ENCODE results near the gene PPP6R2.
"Not testable (repeated sequence)": the region's sequence is repeated elsewhere in the genome, so short reads cannot be mapped to it uniquely, and the experiment has no call there.

Gene PPP6R2

DNA sequence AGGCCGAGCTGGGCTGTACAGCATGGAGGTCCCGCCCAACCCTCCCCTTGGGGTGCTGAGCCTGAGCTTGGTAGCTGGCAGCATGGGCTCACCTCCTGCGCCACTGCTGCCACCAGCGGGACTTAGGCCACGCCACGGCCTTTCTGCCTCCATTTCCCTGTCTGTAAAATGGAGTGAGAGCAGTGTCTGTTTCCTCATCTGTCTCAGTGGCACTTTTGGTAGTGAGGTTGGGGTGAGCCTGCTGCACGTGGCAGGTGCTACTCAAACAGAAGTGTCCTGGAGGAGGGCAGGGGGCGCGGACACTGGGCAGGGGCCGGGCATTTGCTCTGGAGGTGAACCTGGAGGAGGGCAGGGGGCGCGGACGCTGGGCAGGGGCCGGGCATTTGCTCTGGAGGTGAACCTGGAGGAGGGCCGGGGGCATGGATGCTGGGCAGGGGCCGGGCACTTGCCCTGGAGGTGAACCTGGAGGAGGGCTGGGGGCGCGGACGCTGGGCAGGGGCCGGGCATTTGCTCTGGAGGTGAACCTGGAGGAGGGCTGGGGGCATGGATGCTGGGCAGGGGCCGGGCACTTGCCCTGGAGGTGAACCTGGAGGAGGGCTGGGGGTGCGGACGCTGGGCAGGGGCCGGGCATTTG lies 89.9 kb downstream of the PPP6R2 start:
- DNase-seq; H3K18ac ChIP-seq (ENCODE audit: low read length); H2BK5ac ChIP-seq (ENCODE audit: low read length); H2BK15ac ChIP-seq (replicated peaks; ENCODE audit: low read depth); H4K8ac ChIP-seq (ENCODE audit: low read depth, low read length); H3K79me2 ChIP-seq (ENCODE audit: control insufficient read depth, insufficient read depth, low read length); H3K56ac ChIP-seq (ENCODE audit: low read length); H3K9ac ChIP-seq (ENCODE audit: low read length); H3K79me1 ChIP-seq (ENCODE audit: low read length); H3K4me3 ChIP-seq (ENCODE audit: low read length); H4K5ac ChIP-seq (ENCODE audit: low read length); H3K36me3 ChIP-seq (ENCODE audit: control insufficient read depth, insufficient read depth, low read length); H2BK120ac ChIP-seq (ENCODE audit: low read depth, low read length); H3K27ac ChIP-seq (ENCODE audit: low read depth, low read length); H3K4ac ChIP-seq (ENCODE audit: low read depth, low read length); H2AK5ac ChIP-seq (ENCODE audit: low read length); H3K23ac ChIP-seq (ENCODE audit: low read length); H3K4me2 ChIP-seq (ENCODE audit: low read length); H3K4me1 ChIP-seq (ENCODE audit: control insufficient read depth, low read depth, low read length); H3K27me3 ChIP-seq (ENCODE audit: insufficient read depth, low read length, poor library complexity): not testable (repeated sequence)
- WGBS (ENCODE audit: extremely low coverage, insufficient coverage, low lambda C conversion rate): no CpG with 5 or more reads among the region's 24 CpGs

DNA sequence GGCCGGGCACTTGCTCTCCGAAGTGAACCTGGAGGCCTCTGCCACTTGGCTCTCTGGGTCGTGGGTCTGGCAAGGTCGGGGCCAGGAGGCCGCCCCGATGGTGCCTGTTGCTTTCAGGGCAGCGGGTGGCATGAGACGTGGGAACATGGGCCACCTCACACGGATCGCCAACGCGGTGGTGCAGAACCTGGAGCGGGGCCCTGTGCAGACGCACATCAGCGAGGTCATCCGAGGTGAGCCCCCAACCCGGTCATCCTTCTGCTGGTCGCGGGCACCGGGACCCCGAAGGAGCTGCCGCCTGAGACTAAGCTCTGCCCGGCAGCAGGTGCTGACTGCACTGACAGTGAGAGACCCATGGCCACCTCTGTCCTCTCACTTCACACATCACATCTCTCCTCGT lies 91.7 kb downstream of the PPP6R2 start:
- H4K5ac ChIP-seq (ENCODE audit: low read length): no peak overlapping the region
- no peaks in the 10 kb centered on the region for H3K4me1 ChIP-seq (ENCODE audit: control insufficient read depth, low read depth, low read length)
- H3K27me3 ChIP-seq (ENCODE audit: insufficient read depth, low read length, poor library complexity): no peaks in the 10 kb centered on the region
- H3K23ac ChIP-seq (ENCODE audit: low read length): no peak overlapping the region
- H3K56ac ChIP-seq (ENCODE audit: low read length): no peak overlapping the region
- no peak overlapping the region for H4K8ac ChIP-seq (ENCODE audit: low read depth, low read length)
- no peak overlapping the region for H3K18ac ChIP-seq (ENCODE audit: low read length)
- no peak for DNase-seq
- H3K79me2 ChIP-seq (ENCODE audit: control insufficient read depth, insufficient read depth, low read length): no peaks in the 10 kb centered on the region
- H2BK5ac ChIP-seq (ENCODE audit: low read length): no peak overlapping the region
- H3K4me3 ChIP-seq (ENCODE audit: low read length): no peak overlapping the region
- no peak overlapping the region for H2AK5ac ChIP-seq (ENCODE audit: low read length)
- no peak overlapping the region for H2BK15ac ChIP-seq (replicated peaks; ENCODE audit: low read depth)
- no peak overlapping the region for H3K27ac ChIP-seq (ENCODE audit: low read depth, low read length)
- no peak overlapping the region for H3K9ac ChIP-seq (ENCODE audit: low read length)
- no peak overlapping the region for H2BK120ac ChIP-seq (ENCODE audit: low read depth, low read length)
- H3K4me2 ChIP-seq (ENCODE audit: low read length): no peak overlapping the region
- WGBS (ENCODE audit: extremely low coverage, insufficient coverage, low lambda C conversion rate): no CpG with 5 or more reads among the region's 24 CpGs
- H3K4ac ChIP-seq (ENCODE audit: low read depth, low read length): no peak overlapping the region
- H3K79me1 ChIP-seq (ENCODE audit: low read length): no peaks in the 10 kb centered on the region
- H3K36me3 ChIP-seq (ENCODE audit: control insufficient read depth, insufficient read depth, low read length): peaks cover 4% of the 10 kb centered on the region

DNA sequence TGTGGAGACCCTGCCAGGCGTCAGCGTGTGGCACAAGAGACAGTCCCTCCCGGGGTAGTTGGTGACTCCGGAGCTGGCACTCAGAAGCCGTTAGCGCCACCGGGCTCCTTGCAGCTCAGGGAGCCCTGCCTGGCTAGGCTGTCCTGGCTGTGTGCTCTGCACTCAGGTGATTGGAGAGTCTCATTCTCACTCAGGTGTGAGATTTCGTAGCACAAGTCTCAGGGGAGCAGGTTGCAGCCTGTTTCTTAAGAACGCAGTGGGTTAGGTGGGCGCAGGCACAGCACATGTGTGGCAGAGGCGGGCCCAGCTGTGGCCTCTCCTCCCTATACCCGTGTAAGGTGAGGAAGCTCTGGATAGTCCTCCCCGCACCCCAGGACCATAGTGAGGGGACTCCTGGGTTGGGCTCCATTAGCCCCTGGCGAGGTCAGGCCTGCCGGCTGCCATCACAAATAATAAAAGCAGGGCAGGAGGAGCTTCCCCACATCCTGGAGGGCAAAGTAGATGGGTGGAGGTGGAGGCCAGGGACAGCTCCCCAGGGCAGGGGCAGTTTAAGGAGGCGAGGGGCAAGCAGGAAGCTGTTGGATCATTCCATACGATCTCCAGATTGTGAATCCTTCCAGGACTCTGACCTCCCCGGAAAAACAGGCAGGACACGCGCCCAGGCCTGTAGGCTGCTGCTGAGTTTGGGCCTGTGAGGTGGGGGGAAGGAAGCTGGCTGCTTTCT lies 92.3 kb downstream of the PPP6R2 start:
- Histone ChIP-seq H3K4me1 (ENCODE audit: control insufficient read depth, low read depth, low read length) (no peaks in the 10 kb centered on the region), H3K27ac (ENCODE audit: low read depth, low read length) (no peak overlapping the region), H3K36me3 (ENCODE audit: control insufficient read depth, insufficient read depth, low read length) (peaks cover 4% of the 10 kb centered on the region), H3K4ac (ENCODE audit: low read depth, low read length) (no peak overlapping the region), H3K18ac (ENCODE audit: low read length) (no peak overlapping the region), H3K4me2 (ENCODE audit: low read length) (no peak overlapping the region), H3K27me3 (ENCODE audit: insufficient read depth, low read length, poor library complexity) (no peaks in the 10 kb centered on the region), H3K79me1 (ENCODE audit: low read length) (no peaks in the 10 kb centered on the region), H3K9ac (ENCODE audit: low read length) (no peak overlapping the region), H2BK5ac (ENCODE audit: low read length) (no peak overlapping the region), H2BK15ac (replicated peaks; ENCODE audit: low read depth) (no peak overlapping the region), H3K23ac (ENCODE audit: low read length) (no peak overlapping the region), H4K8ac (ENCODE audit: low read depth, low read length) (no peak overlapping the region), H4K5ac (ENCODE audit: low read length) (no peak overlapping the region), H2AK5ac (ENCODE audit: low read length) (no peak overlapping the region), H3K56ac (ENCODE audit: low read length) (no peak overlapping the region), H2BK120ac (ENCODE audit: low read depth, low read length) (no peak overlapping the region), H3K4me3 (ENCODE audit: low read length) (no peak overlapping the region), H3K79me2 (ENCODE audit: control insufficient read depth, insufficient read depth, low read length) (no peaks in the 10 kb centered on the region)
- WGBS (ENCODE audit: extremely low coverage, insufficient coverage, low lambda C conversion rate): no CpG with 5 or more reads among the region's 20 CpGs
- no peak for DNase-seq

DNA sequence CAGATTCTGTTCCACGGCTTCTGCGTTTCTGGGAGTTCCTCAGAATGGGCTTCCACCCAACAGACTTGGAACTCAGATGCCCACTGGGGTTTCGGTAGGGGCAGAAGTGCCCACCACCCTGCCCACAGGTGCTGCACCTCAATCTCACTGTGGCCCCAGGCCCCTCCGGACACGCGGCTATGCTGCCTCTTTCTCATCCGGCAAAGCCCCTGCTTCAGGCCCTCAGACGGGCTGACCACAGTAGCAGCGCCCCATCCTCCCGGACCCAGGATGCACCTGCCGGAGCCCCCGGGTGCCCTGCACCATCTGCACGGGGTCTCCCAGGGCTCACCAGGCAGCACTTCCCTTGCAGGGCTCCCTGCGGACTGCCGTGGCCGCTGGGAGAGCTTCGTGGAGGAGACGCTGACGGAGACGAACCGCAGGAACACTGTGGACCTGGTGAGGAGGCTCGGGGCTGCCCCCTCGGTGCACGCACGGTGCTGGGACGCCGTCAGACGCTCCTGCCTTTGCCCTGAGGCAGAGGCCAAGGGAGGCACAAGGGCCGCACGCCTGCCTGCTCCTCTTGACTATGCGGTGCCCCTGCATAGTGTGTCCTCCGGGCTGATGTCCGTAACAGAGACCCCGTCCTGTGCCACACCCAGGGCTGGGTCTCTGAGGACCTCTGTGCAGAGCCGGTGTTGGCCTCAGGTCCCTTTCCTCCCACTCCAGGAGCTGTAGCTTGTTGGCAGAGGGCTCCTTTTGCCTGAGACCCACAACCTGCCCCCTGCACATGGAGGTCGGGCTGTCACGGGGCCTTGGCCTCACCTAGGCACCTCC lies 93.1 kb downstream of the PPP6R2 start:
- no peak overlapping the region for H3K4me3 ChIP-seq (ENCODE audit: low read length)

DNA sequence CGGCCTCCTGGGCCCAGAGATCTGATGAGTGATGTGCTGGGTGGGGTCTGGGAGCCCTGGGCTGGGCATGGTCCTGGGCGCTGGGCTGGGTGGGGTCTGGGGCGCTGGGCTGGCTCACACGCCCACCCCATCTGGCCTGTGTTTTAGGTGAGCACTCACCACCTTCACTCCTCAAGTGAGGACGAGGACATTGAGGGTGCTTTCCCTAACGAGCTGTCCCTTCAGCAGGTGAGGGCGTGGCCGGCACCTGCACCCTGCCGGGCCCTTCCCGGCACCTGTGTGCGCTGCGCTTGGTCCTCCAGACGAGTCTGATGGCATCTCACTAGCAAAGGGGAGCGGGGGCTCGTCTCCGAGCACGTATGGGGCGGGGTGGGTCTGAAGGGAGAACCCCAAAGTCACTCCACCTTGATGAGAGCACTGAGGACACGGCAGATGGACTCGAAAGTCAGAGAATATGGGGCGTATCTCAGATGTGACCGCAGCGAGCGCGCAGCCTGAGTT lies 93.8 kb downstream of the PPP6R2 start:
- no peak overlapping the region for H4K5ac ChIP-seq (ENCODE audit: low read length)
- no peak overlapping the region for H3K9ac ChIP-seq (ENCODE audit: low read length)
- no peak overlapping the region for H2BK15ac ChIP-seq (replicated peaks; ENCODE audit: low read depth)
- no peak overlapping the region for H2BK5ac ChIP-seq (ENCODE audit: low read length)
- H3K4me2 ChIP-seq (ENCODE audit: low read length): no peak overlapping the region
- H2AK5ac ChIP-seq (ENCODE audit: low read length): no peak overlapping the region
- DNase-seq: no peak
- H3K27ac ChIP-seq (ENCODE audit: low read depth, low read length): no peak overlapping the region
- H3K79me2 ChIP-seq (ENCODE audit: control insufficient read depth, insufficient read depth, low read length): no peaks in the 10 kb centered on the region
- no peak overlapping the region for H3K4me3 ChIP-seq (ENCODE audit: low read length)
- H2BK120ac ChIP-seq (ENCODE audit: low read depth, low read length): no peak overlapping the region
- no CpG with 5 or more reads among the region's 25 CpGs for WGBS (ENCODE audit: extremely low coverage, insufficient coverage, low lambda C conversion rate)
- no peaks in the 10 kb centered on the region for H3K79me1 ChIP-seq (ENCODE audit: low read length)
- no peak overlapping the region for H4K8ac ChIP-seq (ENCODE audit: low read depth, low read length)
- peaks cover 1% of the 10 kb centered on the region for H3K36me3 ChIP-seq (ENCODE audit: control insufficient read depth, insufficient read depth, low read length)
- H3K4me1 ChIP-seq (ENCODE audit: control insufficient read depth, low read depth, low read length): no peaks in the 10 kb centered on the region
- H3K23ac ChIP-seq (ENCODE audit: low read length): no peak overlapping the region
- H3K18ac ChIP-seq (ENCODE audit: low read length): no peak overlapping the region
- H3K4ac ChIP-seq (ENCODE audit: low read depth, low read length): no peak overlapping the region
- no peak overlapping the region for H3K56ac ChIP-seq (ENCODE audit: low read length)
- no peaks in the 10 kb centered on the region for H3K27me3 ChIP-seq (ENCODE audit: insufficient read depth, low read length, poor library complexity)

More for the DNA sequence above, 93.1 kb downstream of the PPP6R2 start:
- no peak overlapping the region for H2BK5ac ChIP-seq (ENCODE audit: low read length)
- WGBS (ENCODE audit: extremely low coverage, insufficient coverage, low lambda C conversion rate): no CpG with 5 or more reads among the region's 37 CpGs
- no peak overlapping the region for H3K56ac ChIP-seq (ENCODE audit: low read length)
- no peak overlapping the region for H2BK120ac ChIP-seq (ENCODE audit: low read depth, low read length)
- no peak overlapping the region for H4K5ac ChIP-seq (ENCODE audit: low read length)
- DNase-seq: no peak
- no peaks in the 10 kb centered on the region for H3K4me1 ChIP-seq (ENCODE audit: control insufficient read depth, low read depth, low read length)
- H2AK5ac ChIP-seq (ENCODE audit: low read length): no peak overlapping the region
- peaks cover 4% of the 10 kb centered on the region for H3K36me3 ChIP-seq (ENCODE audit: control insufficient read depth, insufficient read depth, low read length)
- H3K4me2 ChIP-seq (ENCODE audit: low read length): no peak overlapping the region
- H3K27me3 ChIP-seq (ENCODE audit: insufficient read depth, low read length, poor library complexity): no peaks in the 10 kb centered on the region
- H3K27ac ChIP-seq (ENCODE audit: low read depth, low read length): no peak overlapping the region
- H4K8ac ChIP-seq (ENCODE audit: low read depth, low read length): no peak overlapping the region
- no peaks in the 10 kb centered on the region for H3K79me1 ChIP-seq (ENCODE audit: low read length)
- no peak overlapping the region for H2BK15ac ChIP-seq (replicated peaks; ENCODE audit: low read depth)
- H3K9ac ChIP-seq (ENCODE audit: low read length): no peak overlapping the region
- no peaks in the 10 kb centered on the region for H3K79me2 ChIP-seq (ENCODE audit: control insufficient read depth, insufficient read depth, low read length)
- H3K4ac ChIP-seq (ENCODE audit: low read depth, low read length): no peak overlapping the region
- no peak overlapping the region for H3K23ac ChIP-seq (ENCODE audit: low read length)
- no peak overlapping the region for H3K18ac ChIP-seq (ENCODE audit: low read length)

Measured in mesendoderm (in vitro differentiated cells).